Vagina (tissue), 2 donors: Measurements from ENCODE around the gene FLNB.

Experiments
- POLR2A ChIP-seq, 2 donors: fragments of 450-650 bp; IDR thresholded peaks; one replicate each; pipeline ENCODE4 v1.6.1; 2017; ENCODE audit warnings: antibody characterized with exemption in 2 of 2, mild to moderate bottlenecking in 2 of 2, moderate library complexity in 2 of 2
- POLR2AphosphoS5 ChIP-seq, 2 donors: sonication (generic); formaldehyde crosslinking; IDR thresholded peaks; one replicate each; pipeline ENCODE4 v1.9.0; 2017; ENCODE audit warnings: antibody characterized with exemption in 2 of 2, mild to moderate bottlenecking in 2 of 2, low read depth in 1 of 2; ENCODE audit not compliant: insufficient read depth in 1 of 2
- TF ChIP-seq, protein P1 (sequence below), 3 experiments: fragments of 450-650 bp in 2 of 3; fragments of 200-600 bp in 1 of 3; sonication (generic) in 1 of 3; IDR thresholded peaks; one replicate each; pipeline ENCODE4 v1.5.1; 2017 to 2019; ENCODE audit warnings: antibody characterized with exemption in 3 of 3, mild to moderate bottlenecking in 2 of 3, moderate library complexity in 2 of 3

DNA sequence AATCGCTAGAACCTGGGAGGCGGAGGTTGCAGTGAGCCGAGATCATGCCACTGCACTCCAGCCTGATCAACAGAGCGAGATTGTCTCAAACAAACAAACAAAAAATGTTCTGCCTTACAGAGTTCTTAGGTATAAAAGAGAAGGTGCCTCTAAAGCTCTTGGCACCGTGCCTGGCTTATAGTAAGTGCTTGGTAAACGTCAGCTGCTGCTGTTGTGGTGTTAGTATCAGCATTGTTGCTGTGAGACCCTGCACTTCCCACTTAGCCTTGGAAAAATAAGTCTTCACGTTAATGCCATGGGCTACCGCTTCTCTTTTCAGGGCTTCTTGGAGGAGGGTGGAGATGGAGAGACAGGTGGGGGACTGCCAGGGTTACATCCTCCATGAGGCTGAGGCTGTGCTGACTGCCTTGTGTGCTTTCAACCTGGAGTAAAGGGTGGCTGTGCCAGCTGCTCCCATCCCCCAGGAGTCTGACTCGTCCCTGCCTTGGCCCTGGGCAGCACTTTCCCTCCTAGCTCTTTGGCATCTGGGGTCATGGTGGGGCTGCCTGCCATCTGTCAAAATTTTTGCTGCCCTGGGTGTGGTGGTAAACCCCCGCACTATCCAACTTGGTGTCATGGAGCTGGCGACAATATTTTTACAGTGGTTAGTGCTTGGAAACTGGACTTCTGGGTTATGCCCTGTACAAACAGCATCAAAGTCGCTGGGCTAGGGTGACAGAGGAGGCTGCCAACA is 17.8 kb downstream of the FLNB start:
- TF ChIP-seq, protein P1, sequence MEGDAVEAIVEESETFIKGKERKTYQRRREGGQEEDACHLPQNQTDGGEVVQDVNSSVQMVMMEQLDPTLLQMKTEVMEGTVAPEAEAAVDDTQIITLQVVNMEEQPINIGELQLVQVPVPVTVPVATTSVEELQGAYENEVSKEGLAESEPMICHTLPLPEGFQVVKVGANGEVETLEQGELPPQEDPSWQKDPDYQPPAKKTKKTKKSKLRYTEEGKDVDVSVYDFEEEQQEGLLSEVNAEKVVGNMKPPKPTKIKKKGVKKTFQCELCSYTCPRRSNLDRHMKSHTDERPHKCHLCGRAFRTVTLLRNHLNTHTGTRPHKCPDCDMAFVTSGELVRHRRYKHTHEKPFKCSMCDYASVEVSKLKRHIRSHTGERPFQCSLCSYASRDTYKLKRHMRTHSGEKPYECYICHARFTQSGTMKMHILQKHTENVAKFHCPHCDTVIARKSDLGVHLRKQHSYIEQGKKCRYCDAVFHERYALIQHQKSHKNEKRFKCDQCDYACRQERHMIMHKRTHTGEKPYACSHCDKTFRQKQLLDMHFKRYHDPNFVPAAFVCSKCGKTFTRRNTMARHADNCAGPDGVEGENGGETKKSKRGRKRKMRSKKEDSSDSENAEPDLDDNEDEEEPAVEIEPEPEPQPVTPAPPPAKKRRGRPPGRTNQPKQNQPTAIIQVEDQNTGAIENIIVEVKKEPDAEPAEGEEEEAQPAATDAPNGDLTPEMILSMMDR (IDR thresholded peaks at IDR 0.05): no peak
- TF ChIP-seq POLR2A (IDR thresholded peaks at IDR 0.05): no peak
- no peak for TF ChIP-seq POLR2AphosphoS5 (IDR thresholded peaks at IDR 0.05; ENCODE audit: insufficient read depth in 1 of 2, low read depth in 1 of 2)
